Measurements from ENCODE around the gene GLI3.

Gene GLI3

DNA sequence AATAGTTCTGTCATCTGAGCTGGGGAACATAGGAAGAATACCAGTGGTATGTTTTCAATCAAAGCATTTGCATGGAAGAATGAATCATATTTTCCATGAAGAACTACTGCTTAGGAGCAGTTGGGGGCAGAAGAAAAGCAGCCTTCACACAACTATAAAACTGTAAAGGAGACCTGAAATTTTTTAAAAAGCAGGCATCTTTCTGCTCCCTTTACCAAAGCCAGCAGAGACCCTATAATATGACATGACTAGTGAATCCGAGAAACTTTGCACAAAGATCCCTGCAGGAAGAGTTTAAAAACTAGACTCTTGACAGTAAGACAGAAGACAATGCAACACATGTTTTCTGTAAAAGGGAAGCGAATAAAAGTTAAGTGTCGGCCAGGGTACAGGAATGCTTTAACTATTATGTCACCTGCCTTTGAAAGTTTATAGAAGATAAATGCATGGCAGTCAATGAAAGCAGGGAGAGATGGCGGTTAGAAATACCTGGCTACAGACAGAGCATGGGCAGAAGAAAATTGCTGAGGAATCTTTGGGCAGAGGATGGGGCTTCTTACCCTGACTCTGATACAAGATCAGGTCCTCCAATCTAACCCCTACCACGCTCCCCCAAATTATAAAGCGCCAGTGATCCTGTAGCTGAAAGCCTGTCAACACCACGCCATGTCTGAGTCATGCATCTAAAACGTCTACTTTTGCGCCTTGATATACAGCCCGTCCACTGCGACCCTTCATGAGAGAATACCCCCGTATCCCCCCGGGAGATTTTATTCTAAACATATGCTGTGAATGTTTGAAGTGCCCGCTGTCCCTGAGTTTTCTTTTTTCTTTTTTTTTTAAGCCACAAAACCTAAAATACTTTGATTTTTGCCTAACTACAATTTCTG is 93.1 kb downstream of the GLI3 start:
- DNase-seq (ENCODE audit: low spot score) = no peak

DNA sequence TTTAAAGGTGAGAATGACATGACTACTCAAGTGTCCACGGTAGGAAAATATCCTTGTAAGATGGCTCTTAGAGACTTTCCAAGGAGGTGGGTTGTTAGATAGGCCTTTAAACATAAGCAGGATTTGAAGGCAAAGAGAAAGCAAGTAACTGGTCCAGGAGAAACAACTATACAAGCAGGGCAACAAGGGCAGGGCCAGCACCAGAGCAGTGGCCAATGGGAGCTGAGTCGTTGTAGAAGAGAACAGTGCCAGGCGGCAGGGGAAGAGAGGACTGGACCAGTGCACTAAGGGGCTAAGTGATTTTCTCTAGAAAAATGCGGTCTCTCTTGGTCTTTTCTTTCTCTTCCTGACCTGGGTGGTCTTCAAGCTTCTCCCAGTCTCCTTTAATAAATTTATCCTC is 94.9 kb downstream of the GLI3 start:
- no peak for DNase-seq (ENCODE audit: low spot score)

DNA sequence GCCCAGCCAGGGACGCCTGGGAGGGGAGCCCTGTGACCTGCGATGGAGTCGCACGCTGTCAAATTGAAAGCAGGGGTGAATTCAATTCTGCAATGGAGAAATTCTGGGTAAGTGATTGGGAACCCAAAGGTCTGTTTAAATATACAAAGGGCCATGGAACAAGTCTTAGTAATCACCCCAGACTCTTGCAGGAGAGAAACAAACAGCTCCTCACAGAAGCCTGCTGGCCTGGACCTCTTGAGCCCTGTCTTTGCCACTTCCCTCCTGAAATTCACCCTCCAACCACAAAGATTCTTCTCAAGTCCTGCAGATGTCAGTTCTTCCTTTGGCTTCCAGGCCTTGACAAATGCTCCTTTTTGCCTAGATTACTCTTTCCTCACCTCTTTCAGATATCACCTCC is 97.3 kb downstream of the GLI3 start:
- DNase-seq (ENCODE audit: low spot score) = no peak

DNA sequence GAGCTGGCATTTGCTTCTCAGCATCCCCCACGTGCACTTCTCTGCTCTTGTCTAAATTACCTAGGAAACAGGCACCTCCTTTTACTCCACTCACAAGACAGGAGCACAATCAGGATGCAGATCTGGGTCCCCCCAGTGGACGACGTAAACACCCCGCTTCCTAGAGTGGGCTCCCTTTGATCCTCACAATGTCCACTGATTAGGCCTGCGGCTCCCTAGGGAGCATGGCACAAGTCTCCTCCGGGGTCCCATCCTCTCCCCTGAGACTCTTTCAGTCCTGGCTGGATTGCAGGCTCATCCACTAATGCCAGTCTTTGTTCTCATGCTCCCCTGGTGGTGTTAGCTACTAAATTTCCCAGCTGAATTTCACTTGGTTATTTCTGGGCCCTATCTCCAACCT is 98.3 kb downstream of the GLI3 start:
- DNase-seq (ENCODE audit: low spot score) = no peak

DNA sequence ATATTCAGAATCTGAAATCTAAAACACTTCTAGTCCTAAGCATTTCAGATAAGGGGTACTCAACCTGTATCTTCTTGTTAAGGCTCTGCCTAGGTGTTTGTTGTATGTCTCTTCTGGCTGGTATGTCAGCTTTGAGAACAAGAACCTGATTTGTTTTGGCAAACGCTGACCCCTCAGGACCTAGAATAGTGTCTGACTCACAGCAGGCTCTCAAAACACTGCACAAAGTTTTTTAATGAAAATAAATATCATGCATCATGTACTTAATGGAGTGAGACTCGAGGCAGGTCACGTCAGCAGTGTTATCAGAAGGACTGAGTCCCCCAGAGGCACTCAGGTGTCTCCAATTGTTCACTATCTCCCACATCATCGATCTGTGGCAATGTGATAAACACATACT is 99.1 kb downstream of the GLI3 start:
- no peak for DNase-seq (ENCODE audit: low spot score)

DNA sequence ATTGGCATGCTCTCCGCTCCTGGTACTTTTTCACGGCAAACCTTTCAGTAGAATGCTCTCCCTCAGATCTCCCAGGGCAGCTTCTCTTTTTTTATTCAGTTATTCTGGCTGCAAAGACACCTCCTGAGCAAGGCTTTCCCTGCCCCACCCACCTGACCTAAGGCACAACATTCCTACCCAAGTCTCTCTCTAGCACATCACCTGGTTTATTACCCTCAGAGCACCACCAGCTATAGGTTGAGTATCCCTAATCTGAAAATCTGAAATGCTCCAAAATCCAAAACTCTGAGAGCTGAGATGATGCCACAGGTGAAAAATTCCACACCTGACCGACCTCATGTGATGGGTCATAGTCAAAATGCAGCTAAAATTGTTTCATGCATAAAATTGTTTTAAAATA is 99.6 kb downstream of the GLI3 start:
- no peak for DNase-seq (ENCODE audit: low spot score)

DNA sequence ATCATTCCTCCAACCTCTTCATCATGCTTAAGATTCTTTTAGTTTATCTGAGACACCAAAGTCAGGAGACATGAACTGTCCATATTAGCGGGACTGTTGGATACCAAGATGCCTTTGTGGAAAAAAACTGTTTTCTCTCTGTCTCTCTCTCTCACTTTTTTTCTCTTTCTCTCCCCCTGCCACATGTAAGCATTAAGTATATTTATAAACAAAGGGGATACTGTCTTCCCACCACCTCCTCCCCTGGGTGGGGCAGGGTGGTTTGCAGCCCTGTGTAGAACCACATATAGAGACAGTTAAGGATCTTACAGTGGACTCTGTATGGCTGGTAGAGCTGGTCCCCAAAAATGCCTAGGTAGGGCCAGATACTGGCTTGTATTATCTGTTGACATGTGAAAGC is 101.3 kb downstream of the GLI3 start:
- peak; percentile 42 for DNase-seq (ENCODE audit: low spot score)

DNA sequence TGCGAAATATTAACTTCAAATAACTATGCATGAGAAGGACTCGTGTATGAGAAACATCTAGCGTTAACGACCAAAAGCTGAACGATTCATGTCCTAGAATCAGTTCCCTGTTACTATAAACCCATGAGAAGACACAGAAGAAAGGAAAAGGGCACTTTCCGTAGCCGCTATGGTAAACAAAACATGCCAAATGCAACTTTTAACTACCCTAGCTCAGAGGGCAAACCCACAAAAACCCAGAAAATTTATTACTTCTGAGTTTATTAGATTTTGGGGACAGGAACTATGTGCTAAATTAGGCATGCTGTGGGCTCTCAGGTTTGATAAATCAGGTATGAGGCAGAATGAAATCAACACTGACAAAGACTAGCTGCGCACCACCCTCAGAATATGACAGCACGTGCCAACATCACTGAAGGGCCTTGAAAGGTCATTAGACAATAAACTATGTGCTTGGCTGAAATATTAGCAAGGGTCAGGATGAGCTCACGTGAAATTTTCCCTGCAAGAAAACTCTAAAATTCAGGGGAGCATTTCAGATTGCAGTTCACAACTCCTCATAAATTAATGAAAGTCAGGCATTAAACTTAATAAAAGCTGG is 102.6 kb downstream of the GLI3 start:
- no peak for DNase-seq (ENCODE audit: low spot score)

DNA sequence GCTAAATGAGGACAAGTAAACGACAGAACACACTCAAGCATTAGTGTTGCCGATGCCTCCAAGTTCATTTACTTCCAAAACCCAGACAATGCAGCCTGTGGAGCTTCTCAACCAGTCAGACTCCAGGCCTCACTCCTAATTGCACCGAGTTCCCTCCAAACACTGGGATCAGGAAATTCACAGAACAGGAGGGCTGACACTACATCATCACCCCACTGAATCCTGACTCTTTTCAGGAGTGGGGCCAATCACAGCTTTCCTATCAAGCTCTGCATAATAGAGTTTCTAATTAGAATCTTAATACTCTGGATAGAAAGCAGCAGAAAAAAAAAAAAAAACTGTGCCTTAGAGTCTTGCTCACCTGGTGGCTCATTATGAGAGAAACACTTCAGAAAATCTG is 103.7 kb downstream of the GLI3 start:
- DNase-seq (ENCODE audit: low spot score) = no peak

DNA sequence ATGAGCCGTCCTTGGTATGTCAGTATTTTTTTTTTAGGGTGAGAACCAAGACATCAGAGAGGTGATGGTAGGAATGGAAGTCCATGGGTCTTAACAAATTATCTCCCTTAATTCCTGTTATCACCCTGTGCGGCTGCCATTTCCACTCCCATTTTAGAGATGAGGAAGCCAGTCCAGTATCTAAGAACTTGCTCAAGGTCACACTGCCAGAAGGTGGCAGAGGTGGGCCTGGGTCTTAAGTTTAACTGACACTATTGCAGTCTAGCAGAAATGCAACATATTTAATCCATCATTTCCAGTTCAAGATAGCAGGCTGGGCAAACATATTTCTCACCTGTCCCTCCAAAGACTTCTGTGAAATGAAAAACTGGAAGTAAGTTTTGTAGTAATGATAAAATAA is 108.3 kb downstream of the GLI3 start:
- DNase-seq (ENCODE audit: low spot score) = peak; percentile 34

DNA sequence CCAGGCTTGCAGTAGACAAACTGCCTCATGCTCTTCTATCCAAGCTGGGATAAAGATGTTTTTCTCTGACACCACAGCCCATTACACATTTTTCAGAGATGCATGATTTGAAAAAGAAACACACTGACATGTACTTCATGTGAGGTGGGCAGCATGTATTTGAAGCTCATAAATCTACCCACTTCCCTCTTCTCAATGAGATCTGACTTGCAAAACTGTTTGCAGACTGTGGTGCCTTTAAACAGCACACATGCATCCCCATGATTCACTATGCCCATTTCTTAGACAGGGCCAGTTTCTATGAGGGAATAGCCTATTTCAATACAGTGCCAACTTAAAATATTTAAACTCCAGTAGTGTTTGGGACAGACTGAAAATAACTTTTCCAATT is 109.8 kb downstream of the GLI3 start:
- no peak for DNase-seq (ENCODE audit: low spot score)

DNA sequence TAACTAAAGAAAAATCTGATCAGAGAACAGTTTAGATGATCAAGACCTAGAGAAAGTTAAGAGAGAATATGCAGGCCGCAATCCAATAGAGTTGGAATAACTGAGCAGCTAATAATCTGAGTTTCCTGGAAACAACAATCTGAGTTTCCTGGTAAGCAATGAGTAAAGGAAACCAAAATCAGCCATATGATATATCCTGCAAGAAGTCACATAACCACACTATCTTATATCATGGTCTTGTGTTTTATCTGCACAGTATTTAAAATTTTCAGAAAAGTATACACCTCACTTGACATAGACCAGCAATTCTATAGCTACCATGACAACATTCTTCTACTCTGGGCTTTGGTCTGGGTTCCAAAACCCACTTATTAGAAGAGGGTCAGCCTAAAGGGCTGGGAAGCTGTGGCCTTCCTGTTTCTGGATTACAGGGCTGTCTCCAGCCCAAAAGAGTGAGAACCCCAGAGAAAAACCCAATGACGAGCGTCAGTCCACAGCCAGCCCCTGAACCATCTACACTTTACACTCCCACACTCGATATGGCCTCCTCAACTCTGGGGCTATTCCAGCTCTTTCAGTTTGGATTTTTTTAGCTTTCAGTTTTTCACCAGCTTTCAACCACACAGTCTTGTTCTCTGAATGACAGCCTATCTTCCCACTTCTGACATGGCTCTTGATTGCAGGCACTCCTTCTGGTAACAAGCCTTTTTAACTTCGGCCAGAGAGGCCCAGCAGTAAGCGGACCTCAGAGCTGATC is 110.4 kb downstream of the GLI3 start:
- no peak for DNase-seq (ENCODE audit: low spot score)

DNA sequence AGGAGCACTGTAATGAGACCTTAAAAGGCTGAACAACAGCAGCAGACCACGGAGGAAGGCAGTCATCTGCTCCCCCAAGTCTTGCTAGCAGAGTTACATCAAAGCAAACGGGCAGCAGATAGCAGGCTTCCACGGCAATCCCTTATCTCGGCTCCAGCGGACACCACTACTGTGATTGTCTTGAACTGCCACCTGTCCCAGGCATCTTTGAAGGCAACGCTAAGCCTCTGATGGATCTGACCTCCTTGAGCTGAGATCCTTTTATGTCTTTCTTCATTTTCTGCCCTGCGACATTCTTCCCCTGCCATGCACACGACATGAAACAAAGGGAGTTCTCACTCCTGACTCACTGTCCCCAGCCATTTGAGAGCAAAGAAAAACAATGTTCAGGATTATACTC is 111.7 kb downstream of the GLI3 start:
- no peak for DNase-seq (ENCODE audit: low spot score)

DNA sequence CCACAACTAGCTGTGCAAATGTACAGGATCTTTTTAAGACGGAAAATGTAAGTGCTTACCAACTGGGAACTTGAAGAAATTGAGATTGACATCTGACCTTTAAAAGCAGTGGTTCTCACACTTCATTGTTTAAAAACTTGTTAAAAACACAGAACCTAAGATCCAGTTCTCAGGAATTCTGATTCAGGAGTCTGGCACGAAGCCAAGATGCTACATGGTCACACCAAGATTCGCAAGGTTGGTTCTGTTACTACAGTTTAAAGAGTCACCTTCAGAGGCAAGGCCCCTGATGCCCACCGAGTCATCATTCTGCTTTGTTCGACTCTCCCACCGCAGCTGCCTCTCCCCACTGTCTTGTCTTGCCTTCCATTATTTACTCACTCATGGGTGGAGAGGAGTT is 113.3 kb downstream of the GLI3 start:
- DNase-seq (ENCODE audit: low spot score) = no peak

DNA sequence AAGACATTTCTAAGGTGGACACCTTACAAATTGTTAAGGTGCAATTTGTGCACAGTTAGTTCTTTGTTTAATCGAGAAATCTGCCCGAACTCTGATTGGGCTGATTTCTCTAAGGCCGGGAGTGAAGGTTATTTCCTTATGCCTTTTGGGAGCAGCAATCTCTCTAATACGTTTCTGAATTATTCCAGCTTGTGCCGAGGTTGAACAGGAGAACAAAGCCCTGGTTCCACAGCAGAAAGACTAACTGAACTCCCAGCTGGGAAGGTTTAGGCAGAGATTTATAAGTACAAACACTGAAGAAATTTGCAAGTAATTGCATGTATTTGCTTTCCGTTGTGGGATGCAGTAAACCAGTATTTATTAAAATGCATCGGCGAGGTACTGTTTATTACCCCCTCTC is 116.8 kb downstream of the GLI3 start:
- DNase-seq (ENCODE audit: low spot score) = no peak

DNA sequence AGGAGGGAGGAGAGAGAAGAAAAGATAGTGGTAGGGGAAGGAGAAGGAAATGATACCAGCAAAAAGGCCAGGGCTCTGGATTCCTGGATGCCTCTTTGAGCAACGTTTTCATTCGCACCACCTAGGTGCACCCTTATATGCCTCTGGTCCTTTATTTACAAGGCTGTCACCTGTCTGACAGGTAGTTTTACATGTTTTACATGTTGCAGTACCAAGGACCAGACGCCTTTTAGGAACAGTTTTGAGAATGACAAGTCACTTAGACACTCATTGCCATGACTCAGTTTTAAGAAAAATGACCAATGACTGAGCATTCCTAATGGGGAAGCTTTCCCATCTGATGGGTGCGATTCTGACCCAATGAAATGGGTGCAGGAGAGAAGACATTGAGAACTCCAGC is 119.8 kb downstream of the GLI3 start:
- DNase-seq (ENCODE audit: low spot score) = no peak

DNA sequence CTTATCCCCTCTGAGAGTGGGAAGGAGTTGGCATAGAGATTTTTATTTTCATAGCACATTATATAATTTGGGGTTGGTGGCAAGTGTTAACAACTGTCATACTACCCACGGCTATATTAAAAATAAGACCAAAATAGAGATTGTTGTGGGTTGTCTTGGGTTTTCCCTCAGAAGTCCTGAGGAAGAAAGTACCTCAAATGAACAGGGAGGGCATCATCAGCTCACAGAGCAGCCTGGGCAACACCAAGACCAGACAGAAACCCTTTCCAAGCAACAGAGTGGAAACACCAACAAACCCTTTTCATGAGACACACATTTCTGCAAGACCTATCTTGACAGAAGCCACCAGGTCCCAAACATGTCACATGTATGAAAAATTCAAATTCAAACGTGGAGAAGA is 121.2 kb downstream of the GLI3 start:
- DNase-seq (ENCODE audit: low spot score) = no peak

DNA sequence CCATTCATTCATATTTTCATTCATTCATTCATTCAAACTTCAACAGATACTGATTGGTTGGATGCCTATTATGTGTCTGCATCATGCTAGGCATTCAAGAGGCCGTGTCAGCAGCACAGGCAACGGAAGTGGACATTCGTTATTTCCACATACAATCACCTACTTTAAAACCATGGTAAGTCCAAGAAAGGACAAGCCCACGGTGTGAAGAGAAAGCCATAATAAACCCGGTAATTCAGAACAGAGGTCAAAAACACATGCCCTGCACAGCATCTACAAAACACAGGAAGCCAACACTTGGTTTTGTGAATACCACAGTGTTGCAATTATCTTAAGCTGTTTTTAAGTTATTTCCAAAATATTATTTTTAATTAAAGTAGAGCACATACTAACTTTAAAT is 126.7 kb downstream of the GLI3 start:
- DNase-seq (ENCODE audit: low spot score) = no peak

DNA sequence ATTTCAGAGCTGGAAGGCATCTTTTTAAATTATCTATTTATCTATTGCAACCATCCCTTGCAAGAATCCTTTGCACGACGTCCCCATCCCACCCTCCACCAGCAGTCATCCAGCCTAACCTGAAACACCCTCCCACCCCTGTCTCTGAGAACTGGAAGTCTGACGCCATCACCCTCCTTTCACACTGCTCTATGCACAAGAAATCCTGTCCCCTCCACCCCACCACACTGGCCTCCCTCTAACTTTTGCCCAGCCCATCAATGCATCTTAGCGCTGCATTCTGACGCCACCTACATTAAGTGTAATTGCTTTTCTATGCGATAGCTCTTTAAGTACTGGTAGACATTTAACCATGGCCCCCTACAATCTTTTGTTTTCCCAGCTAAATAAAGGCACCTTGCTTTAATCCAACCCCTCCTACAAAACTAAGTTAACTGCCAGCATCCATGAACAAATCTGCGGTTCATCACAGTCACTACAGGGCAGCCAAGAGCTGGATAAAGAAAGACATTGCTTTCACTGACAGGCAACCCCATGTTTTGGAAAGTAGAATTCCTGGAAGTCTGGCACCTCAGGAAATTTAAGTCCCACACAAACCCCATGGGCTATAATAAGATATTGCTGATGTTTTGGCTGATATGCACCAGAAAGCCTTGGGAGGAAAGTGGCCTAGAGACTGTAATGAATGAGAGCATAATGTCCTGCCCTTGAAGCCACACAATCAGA is 128.0 kb downstream of the GLI3 start:
- DNase-seq (ENCODE audit: low spot score) = no peak

DNA sequence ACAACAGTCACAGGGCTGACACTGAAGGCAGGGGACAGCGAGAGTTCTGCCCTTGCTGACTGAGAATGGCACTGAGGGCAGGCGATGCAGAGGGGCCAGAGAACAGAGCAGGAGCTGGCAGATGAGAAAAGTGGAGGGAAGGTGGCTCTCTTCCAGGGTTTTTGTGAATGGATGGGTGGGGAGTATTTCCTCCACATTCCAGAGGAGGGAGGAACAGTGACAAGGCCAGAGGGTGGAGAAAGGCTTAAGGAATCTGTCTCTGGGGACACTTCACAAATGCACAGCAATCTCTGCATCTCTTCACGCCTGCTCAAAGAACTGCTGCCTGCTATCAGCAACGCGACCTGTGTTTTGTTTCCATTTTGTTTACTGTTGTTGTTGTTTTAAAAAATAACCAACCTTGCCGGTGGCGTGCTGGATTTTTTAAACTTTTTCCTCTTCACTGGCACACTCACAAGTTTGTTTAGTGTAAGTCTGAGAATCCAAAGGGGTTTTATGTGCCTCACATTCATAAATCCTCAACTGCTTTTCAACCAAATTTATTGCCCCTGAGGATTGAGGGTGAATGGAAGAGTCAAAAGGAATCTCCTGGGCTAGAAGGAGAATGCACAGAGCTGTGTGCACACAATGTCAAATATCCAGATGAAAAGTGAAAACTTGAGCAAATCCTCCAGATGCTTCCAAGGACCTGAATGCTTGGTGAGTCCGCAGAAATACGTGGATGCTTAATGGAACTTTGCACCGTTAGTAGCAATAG is 129.3 kb downstream of the GLI3 start:
- peak; percentile 22 for DNase-seq (ENCODE audit: low spot score)

DNA sequence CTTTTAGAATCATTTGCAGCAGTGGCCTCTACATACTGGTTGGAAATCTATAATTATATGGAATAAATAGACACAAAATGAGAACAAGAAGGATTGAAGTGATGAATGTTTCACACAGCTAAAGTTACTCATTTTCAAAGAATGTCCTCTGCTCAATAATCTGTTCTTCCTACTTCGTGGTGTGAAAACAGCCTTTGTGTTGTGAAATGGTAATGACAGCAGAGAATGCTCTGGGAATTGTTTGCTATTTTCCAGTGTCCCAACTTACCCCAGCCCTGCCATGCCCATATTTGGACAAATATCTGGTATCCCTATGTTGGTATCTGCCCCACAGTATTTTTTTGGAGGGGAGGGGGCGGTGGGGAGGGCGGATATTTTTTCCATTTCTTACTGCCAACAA is 130.4 kb downstream of the GLI3 start:
- DNase-seq (ENCODE audit: low spot score) = no peak

Data from SW480 (cell line).